A549 (cell line): ENCODE data around the gene ITGA7. TPM values are rescaled to one million over a fixed set of nuclear protein-coding genes. Genes with fewer than 3 reads are reported as not detected.

Experiments used
- ATAC-seq, 2 experiments: fragments of 200-7000 bp in 1 of 2; fragments of >200 bp in 1 of 2; cut with Nextera tagmentation in 1 of 2; cut with Tn5 transposase in 1 of 2; 3 replicates each; pipeline versions ENCODE4 v1.8.0 to v1.9.1; 2018 to 2020; ENCODE audit warnings: mild to moderate bottlenecking in 1 of 2, moderate library complexity in 1 of 2
- CTCF ChIA-PET: fragments of 300-600 bp; sonication (Branson Sonifier 250); formaldehyde crosslinking; extraction: SDS; loops from one replicate; lab custom pipeline; 2021; ENCODE audit warnings: antibody characterized with exemption, inconsistent platforms; lab: Yijun Ruan, JAX
- POLR2A ChIA-PET: fragments of 350-600 bp; formaldehyde crosslinking; extraction: SDS; loops from one replicate; lab custom pipeline; 2021; ENCODE audit warnings: antibody characterized with exemption, inconsistent platforms; lab: Yijun Ruan, JAX
- DNase-seq, 2 experiments: peaks; one replicate each; pipeline versions ENCODE4 v3.0.0 to v3.0.0-alpha.2; 2011 to 2016; ENCODE audit warnings: low read depth in 1 of 2, low spot score in 1 of 2
- FAIRE-seq: peaks from 2 replicates; lab custom pipeline; 2011; peaks lifted over from hg19 to GRCh38; lab: Jason Lieb, UNC
- H3K27ac ChIP-seq, 2 experiments: fragments of >200 bp; sonication (Bioruptor Twin); formaldehyde crosslinking; 3 replicates each; pipeline ENCODE4 v1.5.1; 2016 to 2017
- H3K4me1 ChIP-seq: fragments of >200 bp; sonication (Bioruptor Twin); formaldehyde crosslinking; 3 replicates; pipeline ENCODE4 v1.6.1; 2016
- H3K4me2 ChIP-seq: fragments of >200 bp; sonication (Bioruptor Twin); formaldehyde crosslinking; 3 replicates; pipeline ENCODE4 v1.6.1; 2016
- H3K4me3 ChIP-seq: fragments of >200 bp; sonication (Bioruptor Twin); formaldehyde crosslinking; 3 replicates; pipeline ENCODE4 v1.5.1; 2016
- H3K9me3 ChIP-seq: fragments of >200 bp; sonication (Bioruptor Twin); formaldehyde crosslinking; 3 replicates; pipeline ENCODE4 v1.6.1; 2016
- BHLHE40 ChIP-seq: IDR thresholded peaks from 2 replicates; pipeline ENCODE4 v1.6.1; 2012; ENCODE audit warnings: low read depth, low read length, inconsistent platforms
- CBX2 ChIP-seq: fragments of 200-600 bp; sonication (generic); IDR thresholded peaks from 2 replicates; pipeline ENCODE4 v1.6.1; 2016; ENCODE audit warnings: low read depth, mild to moderate bottlenecking, borderline replicate concordance
- CEBPB ChIP-seq, 2 experiments: fragments of >200 bp in 1 of 2; sonication (Bioruptor Twin) in 1 of 2; formaldehyde crosslinking in 1 of 2; IDR thresholded peaks; 2 replicates each; pipeline ENCODE4 v1.6.1; 2012 to 2016
- CHD4 ChIP-seq: fragments of 200-600 bp; sonication (generic); IDR thresholded peaks from 2 replicates; pipeline ENCODE4 v1.6.1; 2016; ENCODE audit warnings: antibody characterized with exemption, mild to moderate bottlenecking, borderline replicate concordance
- EHMT2 ChIP-seq: fragments of 200-600 bp; sonication (generic); IDR thresholded peaks from 2 replicates; pipeline ENCODE4 v1.6.1; 2016; ENCODE audit warnings: antibody characterized with exemption, low read depth, mild to moderate bottlenecking, moderate library complexity
- ESRRA ChIP-seq: fragments of 150-350 bp; IDR thresholded peaks from 2 replicates; pipeline ENCODE4 v1.6.1; 2014; ENCODE audit warnings: mild to moderate bottlenecking, low read length, borderline replicate concordance
- FOSL2 ChIP-seq, 2 experiments: fragments of 450-650 bp in 1 of 2; fragments of >200 bp in 1 of 2; sonication (Bioruptor Twin) in 1 of 2; formaldehyde crosslinking; IDR thresholded peaks; 2 replicates each; pipeline versions ENCODE4 v1.5.0 to v1.6.1; 2016 to 2020; ENCODE audit warnings: mild to moderate bottlenecking in 1 of 2, moderate library complexity in 1 of 2
- HEYL ChIP-seq: fragments of 250-450 bp; sonication (Bioruptor Pico); IDR thresholded peaks from 2 replicates; pipeline ENCODE4 v1.8.0; 2021; ENCODE audit warnings: mild to moderate bottlenecking, moderate library complexity
- HOXA7 ChIP-seq: fragments of 250-450 bp; sonication (Bioruptor Pico); IDR thresholded peaks from 2 replicates; pipeline ENCODE4 v1.5.0; 2020; ENCODE audit warnings: mild to moderate bottlenecking, moderate library complexity
- HOXB13 ChIP-seq: fragments of 250-450 bp; sonication (Bioruptor Pico); IDR thresholded peaks from 2 replicates; pipeline ENCODE4 v1.5.0; 2020; ENCODE audit warnings: low read depth, mild to moderate bottlenecking, moderate library complexity
- HOXB5 ChIP-seq: fragments of 250-450 bp; sonication (Bioruptor Pico); IDR thresholded peaks from 2 replicates; pipeline ENCODE4 v1.5.0; 2020; ENCODE audit warnings: mild to moderate bottlenecking, moderate library complexity
- JUNB ChIP-seq: fragments of >200 bp; sonication (Bioruptor Twin); formaldehyde crosslinking; IDR thresholded peaks from 2 replicates; pipeline ENCODE4 v1.6.1; 2016
- MYC ChIP-seq: IDR thresholded peaks from 2 replicates; pipeline ENCODE4 v1.6.1; 2012; ENCODE audit warnings: mild to moderate bottlenecking, inconsistent platforms, low read length, improper control_type of control experiment, borderline replicate concordance
- PHF8 ChIP-seq: fragments of 200-600 bp; sonication (generic); IDR thresholded peaks from 2 replicates; pipeline ENCODE4 v1.6.1; 2016; ENCODE audit warnings: low read depth, mild to moderate bottlenecking, antibody characterized with exemption, moderate library complexity, borderline replicate concordance
- POLR2A ChIP-seq: IDR thresholded peaks from 2 replicates; pipeline ENCODE4 v1.6.1; 2012; ENCODE audit warnings: mild to moderate bottlenecking, low read length
- POLR2AphosphoS2 ChIP-seq: conservative IDR thresholded peaks from 2 replicates; pipeline ENCODE4 v1.6.1; 2012; ENCODE audit warnings: low read length, improper control_type of control experiment, inconsistent platforms
- RARB ChIP-seq: fragments of 250-450 bp; sonication (Bioruptor Pico); IDR thresholded peaks from 2 replicates; pipeline ENCODE4 v1.8.0; 2021; ENCODE audit warnings: mild to moderate bottlenecking, moderate library complexity
- REST ChIP-seq: fragments of 200-600 bp; sonication (generic); IDR thresholded peaks from 2 replicates; pipeline ENCODE4 v1.6.1; 2016; ENCODE audit warnings: antibody characterized with exemption, mild to moderate bottlenecking, moderate library complexity
- RFX5 ChIP-seq: fragments of 450-650 bp; IDR thresholded peaks from 2 replicates; pipeline ENCODE4 v1.7.1; 2014; ENCODE audit warnings: antibody characterized with exemption, mild to moderate bottlenecking, moderate library complexity
- SREBF2 ChIP-seq: fragments of 450-650 bp; IDR thresholded peaks from 2 replicates; pipeline ENCODE4 v1.6.1; 2014; ENCODE audit warnings: mild to moderate bottlenecking, moderate library complexity
- TFCP2L1 ChIP-seq: fragments of 250-450 bp; sonication (Bioruptor Pico); IDR thresholded peaks from 2 replicates; pipeline ENCODE4 v1.5.0; 2021; ENCODE audit warnings: mild to moderate bottlenecking
- ZFP36 ChIP-seq: fragments of 450-650 bp; IDR thresholded peaks from 2 replicates; pipeline ENCODE4 v1.6.1; 2014; ENCODE audit warnings: borderline replicate concordance; ENCODE audit not compliant: partially characterized antibody
- WGBS: methylation state at CpG from one replicate; pipeline ENCODE4 v1.1.6; 2017; ENCODE audit errors: missing lambda C conversion rate; 5-methylcytosine and 5-hydroxymethylcytosine counted together
- polyA plus RNA-seq, 4 experiments: library from polyadenylated mRNA; depleted of rRNA in 3 of 4; stranded (reverse); fragments of >200 nt; fragmentation: RNase III in 1 of 4; extraction: RNeasy Plus Mini Kit Qiagen cat#74134 plus additional on column Dnase treatment in 1 of 4; gene quantifications; 2 replicates in 3 of 4; 3 replicates in 1 of 4; pipeline ENCODE4 v1.2.3, GENCODE V29; 2011 to 2017
- TF ChIP-seq, protein P1 (sequence below): fragments of 150-350 bp; IDR thresholded peaks from 2 replicates; pipeline ENCODE4 v1.6.1; 2014; ENCODE audit warnings: low read depth, mild to moderate bottlenecking, low read length
- TF ChIP-seq, protein P2 (sequence below): IDR thresholded peaks from 2 replicates; pipeline ENCODE4 v1.6.1; 2012
- TF ChIP-seq, protein P3 (sequence below): fragments of 250-450 bp; sonication (Bioruptor Pico); IDR thresholded peaks from 2 replicates; pipeline ENCODE4 v1.5.0; 2020; ENCODE audit warnings: low read depth, mild to moderate bottlenecking, moderate library complexity
- TF ChIP-seq, protein P4 (sequence below): IDR thresholded peaks from 2 replicates; pipeline ENCODE4 v1.6.1; 2012; ENCODE audit warnings: low read depth, borderline replicate concordance
- TF ChIP-seq, protein P5 (sequence below): fragments of >200 bp; sonication (Bioruptor Twin); formaldehyde crosslinking; IDR thresholded peaks from 3 replicates; pipeline ENCODE4 v1.5.1; 2016

ITGA7 gene
- polyA plus RNA-seq, 2 of the 4 experiments (the other 2 are of a cell fraction) = 1.4 to 1.9 TPM

DNA sequence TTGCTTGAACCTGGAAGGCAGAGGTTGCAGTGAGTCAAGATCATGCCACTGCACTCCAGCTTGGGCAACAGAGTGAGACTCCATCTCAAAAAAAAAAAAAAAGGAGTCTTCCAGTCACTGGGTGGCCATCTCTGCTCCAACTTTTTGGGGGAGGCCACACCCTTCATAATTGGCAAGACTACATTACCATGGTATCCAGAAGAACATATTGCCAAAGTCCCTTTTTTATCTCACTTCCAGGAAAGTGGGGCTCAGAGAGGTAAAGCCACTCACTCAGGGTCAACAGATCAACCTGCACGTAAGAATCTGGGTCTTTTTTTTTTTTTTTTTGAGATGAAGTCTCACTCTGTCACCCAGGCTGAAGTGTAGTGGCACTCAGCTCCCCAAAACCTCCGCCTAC, 26.2 kb upstream of the ITGA7 start:
- FAIRE-seq (no peak), DNase-seq (no peak)
- CTCF ChIA-PET = interaction anchor here (0.8 to 11.7 kb wide), 8 partner anchors 14 to 262 kb away, joined by 3 to 139 read pairs (median 3); partner anchors contain the start of genes BLOC1S1, DGKA and RDH5
- POLR2A ChIA-PET = no interaction called here
- no peak overlapping the region for H3K4me3 ChIP-seq
- TF ChIP-seq, protein P1, sequence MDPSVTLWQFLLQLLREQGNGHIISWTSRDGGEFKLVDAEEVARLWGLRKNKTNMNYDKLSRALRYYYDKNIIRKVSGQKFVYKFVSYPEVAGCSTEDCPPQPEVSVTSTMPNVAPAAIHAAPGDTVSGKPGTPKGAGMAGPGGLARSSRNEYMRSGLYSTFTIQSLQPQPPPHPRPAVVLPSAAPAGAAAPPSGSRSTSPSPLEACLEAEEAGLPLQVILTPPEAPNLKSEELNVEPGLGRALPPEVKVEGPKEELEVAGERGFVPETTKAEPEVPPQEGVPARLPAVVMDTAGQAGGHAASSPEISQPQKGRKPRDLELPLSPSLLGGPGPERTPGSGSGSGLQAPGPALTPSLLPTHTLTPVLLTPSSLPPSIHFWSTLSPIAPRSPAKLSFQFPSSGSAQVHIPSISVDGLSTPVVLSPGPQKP = no peak
- no peak for TF ChIP-seq REST
- TF ChIP-seq HOXA7 (CRISPR knock-in tag) = no peak
- TF ChIP-seq SREBF2 = no peak
- no peak for TF ChIP-seq CEBPB (IDR thresholded peaks at IDR 0.05)
- no peak for TF ChIP-seq PHF8
- TF ChIP-seq POLR2A = no peak
- TF ChIP-seq, protein P2, sequence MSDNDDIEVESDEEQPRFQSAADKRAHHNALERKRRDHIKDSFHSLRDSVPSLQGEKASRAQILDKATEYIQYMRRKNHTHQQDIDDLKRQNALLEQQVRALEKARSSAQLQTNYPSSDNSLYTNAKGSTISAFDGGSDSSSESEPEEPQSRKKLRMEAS = no peak
- no peak for TF ChIP-seq ESRRA
- no peak for TF ChIP-seq JUNB
- TF ChIP-seq RFX5 = no peak
- TF ChIP-seq, all 56 proteins: peak for 0
- Histone ChIP-seq H3K4me2 (no peak overlapping the region), H3K9me3 (no peaks in the 10 kb centered on the region), H3K4me1 (peaks cover 16% of the 10 kb centered on the region), H3K27ac (no peak overlapping the region)
- WGBS = 90% methylated on average over 2 of the region's 2 CpGs
- ATAC-seq = no peak

DNA sequence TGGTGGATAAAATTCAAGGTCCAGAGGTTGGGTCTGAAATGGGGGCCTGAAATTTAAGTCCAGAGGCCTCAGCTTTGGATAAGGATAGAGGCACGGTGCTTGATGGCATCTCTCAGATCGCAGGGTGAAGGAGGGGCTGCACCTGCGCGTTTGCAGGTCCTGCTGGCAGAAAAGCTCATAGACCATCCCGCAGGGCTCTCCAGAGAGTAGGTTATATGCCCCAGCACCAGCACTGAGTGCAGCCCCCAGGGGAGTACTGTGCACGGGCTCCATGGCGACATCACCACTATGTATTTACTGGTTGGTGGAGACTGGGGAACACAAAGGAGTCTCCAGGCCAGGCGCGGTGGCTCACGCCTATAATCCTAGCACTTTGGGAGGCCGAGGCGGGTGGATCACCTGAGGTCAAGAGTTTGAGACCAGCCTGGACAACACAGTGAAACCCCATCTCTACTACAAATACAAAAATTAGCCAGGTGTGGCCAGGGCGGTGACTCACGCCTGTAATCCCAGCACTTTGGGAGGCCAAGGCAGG, 25.4 kb upstream of the ITGA7 start:
- ChIA-PET POLR2A (no interaction called here), CTCF (interaction anchor here (1.2 to 11.7 kb wide), 2 partner anchors 13 to 77 kb away, joined by 3 to 139 read pairs; partner anchors contain the start of genes BLOC1S1 and RDH5)
- H3K4me2 ChIP-seq = no peak overlapping the region
- TF ChIP-seq HEYL (CRISPR knock-in tag) (no peak), CBX2 (no peak), BHLHE40 (no peak), ZFP36 (no peak), PHF8 (no peak), POLR2AphosphoS2 (no peak), MYC (no peak), TFCP2L1 (CRISPR knock-in tag) (no peak), FOSL2 (IDR thresholded peaks at IDR 0.05) (no peak), FOSL2 (CRISPR knock-in tag; IDR thresholded peaks at IDR 0.05) (no peak), RFX5 (no peak), HOXB5 (CRISPR knock-in tag) (no peak), RARB (no peak), CHD4 (no peak), HOXB13 (CRISPR knock-in tag) (no peak), EHMT2 (no peak)
- TF ChIP-seq, protein P3, sequence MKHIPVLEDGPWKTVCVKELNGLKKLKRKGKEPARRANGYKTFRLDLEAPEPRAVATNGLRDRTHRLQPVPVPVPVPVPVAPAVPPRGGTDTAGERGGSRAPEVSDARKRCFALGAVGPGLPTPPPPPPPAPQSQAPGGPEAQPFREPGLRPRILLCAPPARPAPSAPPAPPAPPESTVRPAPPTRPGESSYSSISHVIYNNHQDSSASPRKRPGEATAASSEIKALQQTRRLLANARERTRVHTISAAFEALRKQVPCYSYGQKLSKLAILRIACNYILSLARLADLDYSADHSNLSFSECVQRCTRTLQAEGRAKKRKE (CRISPR knock-in tag) = no peak
- TF ChIP-seq, protein P4, sequence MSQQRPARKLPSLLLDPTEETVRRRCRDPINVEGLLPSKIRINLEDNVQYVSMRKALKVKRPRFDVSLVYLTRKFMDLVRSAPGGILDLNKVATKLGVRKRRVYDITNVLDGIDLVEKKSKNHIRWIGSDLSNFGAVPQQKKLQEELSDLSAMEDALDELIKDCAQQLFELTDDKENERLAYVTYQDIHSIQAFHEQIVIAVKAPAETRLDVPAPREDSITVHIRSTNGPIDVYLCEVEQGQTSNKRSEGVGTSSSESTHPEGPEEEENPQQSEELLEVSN = no peak
- TF ChIP-seq, protein P5, sequence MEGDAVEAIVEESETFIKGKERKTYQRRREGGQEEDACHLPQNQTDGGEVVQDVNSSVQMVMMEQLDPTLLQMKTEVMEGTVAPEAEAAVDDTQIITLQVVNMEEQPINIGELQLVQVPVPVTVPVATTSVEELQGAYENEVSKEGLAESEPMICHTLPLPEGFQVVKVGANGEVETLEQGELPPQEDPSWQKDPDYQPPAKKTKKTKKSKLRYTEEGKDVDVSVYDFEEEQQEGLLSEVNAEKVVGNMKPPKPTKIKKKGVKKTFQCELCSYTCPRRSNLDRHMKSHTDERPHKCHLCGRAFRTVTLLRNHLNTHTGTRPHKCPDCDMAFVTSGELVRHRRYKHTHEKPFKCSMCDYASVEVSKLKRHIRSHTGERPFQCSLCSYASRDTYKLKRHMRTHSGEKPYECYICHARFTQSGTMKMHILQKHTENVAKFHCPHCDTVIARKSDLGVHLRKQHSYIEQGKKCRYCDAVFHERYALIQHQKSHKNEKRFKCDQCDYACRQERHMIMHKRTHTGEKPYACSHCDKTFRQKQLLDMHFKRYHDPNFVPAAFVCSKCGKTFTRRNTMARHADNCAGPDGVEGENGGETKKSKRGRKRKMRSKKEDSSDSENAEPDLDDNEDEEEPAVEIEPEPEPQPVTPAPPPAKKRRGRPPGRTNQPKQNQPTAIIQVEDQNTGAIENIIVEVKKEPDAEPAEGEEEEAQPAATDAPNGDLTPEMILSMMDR = no peak
- no peaks in the 10 kb centered on the region for H3K9me3 ChIP-seq
- FAIRE-seq = no peak
- no peak overlapping the region for H3K4me3 ChIP-seq
- DNase-seq = no peak
- peaks cover 14% of the 10 kb centered on the region for H3K4me1 ChIP-seq
- WGBS = 90% methylated on average over 14 of the region's 14 CpGs
- no peak for ATAC-seq
- H3K27ac ChIP-seq = no peak overlapping the region
